Right lobe of liver (tissue), 6 donors: ENCODE results near the gene BCL2A1. TPM values are rescaled to one million over a fixed set of nuclear protein-coding genes. Genes with fewer than 3 reads are reported as not detected.

ENCODE experiments used
- ATAC-seq, 4 donors: fragments of 200-7000 bp; cut with Tn5 transposase; one replicate each; pipeline ENCODE4 v1.9.1; 2020; ENCODE audit warnings: mild to moderate bottlenecking in 4 of 4, moderate library complexity in 4 of 4
- DNase-seq, 3 donors: peaks; one replicate each; pipeline ENCODE4 v3.0.0-alpha.2; 2020
- H3K27ac ChIP-seq, 3 donors: fragments of 200-600 bp; one replicate each; pipeline ENCODE4 v1.8.0; 2022
- H3K27me3 ChIP-seq, 2 donors: fragments of 200-600 bp; one replicate each; pipeline ENCODE4 v1.8.0; 2022
- H3K36me3 ChIP-seq, 4 donors: fragments of 200-600 bp; sonication (generic) in 1 of 4; one replicate each; pipeline versions ENCODE4 v1.5.1 to v1.8.0; 2017 to 2022; ENCODE audit warnings: control low read depth in 1 of 4
- H3K4me1 ChIP-seq, 4 donors: fragments of 200-600 bp; sonication (generic) in 1 of 4; one replicate each; pipeline versions ENCODE4 v1.5.1 to v1.8.0; 2017 to 2022; ENCODE audit warnings: control low read depth in 1 of 4
- H3K4me3 ChIP-seq, 3 donors: fragments of 200-600 bp; one replicate each; pipeline ENCODE4 v1.8.0; 2022
- H3K9me3 ChIP-seq, 4 donors: fragments of 200-600 bp; sonication (generic) in 1 of 4; one replicate each; pipeline versions ENCODE4 v1.5.1 to v1.8.0; 2017 to 2022; ENCODE audit warnings: control low read depth in 1 of 4
- CTCF ChIP-seq, 4 donors: fragments of 200-600 bp in 3 of 4; fragments of 450-650 bp in 1 of 4; IDR thresholded peaks; one replicate each; pipeline versions ENCODE4 v1.5.1 to v1.8.0; 2016 to 2022; ENCODE audit warnings: antibody characterized with exemption in 4 of 4, mild to moderate bottlenecking in 2 of 4
- POLR2A ChIP-seq: fragments of 450-650 bp; IDR thresholded peaks from one replicate; pipeline ENCODE4 v1.6.1; 2017; ENCODE audit warnings: antibody characterized with exemption, mild to moderate bottlenecking
- WGBS: methylation state at CpG from one replicate; pipeline ENCODE4 v1.1.6; 2018; ENCODE audit warnings: low coverage, low lambda C conversion rate; ENCODE audit not compliant: insufficient coverage; ENCODE audit errors: missing lambda C conversion rate; 5-methylcytosine and 5-hydroxymethylcytosine counted together
- intact Hi-C, 2 donors: fragments of 100-400 bp; cut with DNase I; formaldehyde crosslinking; loops; one replicate each; pipeline versions ENCODE4 v1.11.2 to v1.14.1; 2022
- total RNA-seq, 6 experiments: library from RNA; depleted of rRNA in 2 of 6; stranded (reverse); fragments of >200 nt in 2 of 6; fragmentation: NEBNext Ultra II Directional in 3 of 6; extraction: Animal tissue kit (Norgen Biotek cat#: 25700) in 3 of 6; gene quantifications; one replicate each; pipeline versions ENCODE4 v1.1.0 to v1.2.4, GENCODE V29; 2016 to 2023
- donor health status: DM: no; HTN: yes; CAD: no.
- donor health status: DM: no; HTN: no; CAD: no.
- donor health status: DM: no; HTN: no; CAD: no.
- donor health status: DM: no; HTN: yes; CAD: no.
- donor health status: DM: no; HTN: yes; CAD: no.

BCL2A1 gene
- total RNA-seq, 6 experiments from 2014 or later = 0.26 to 6.9 (median 1.8) TPM

- Histone ChIP-seq H3K9me3 (no peaks in the 10 kb centered on the region), H3K36me3 (no peaks in the 10 kb centered on the region), H3K4me3 (no peak overlapping the region), H3K27ac (no peak overlapping the region), H3K4me1 (peaks cover 0 to 10% (median 0%) of the 10 kb centered on the region in 4 donors), H3K27me3 (no peaks in the 10 kb centered on the region)
- DNase-seq (no peak), ATAC-seq (no peak)
- TF ChIP-seq CTCF (IDR thresholded peaks at IDR 0.05) (no peak), POLR2A (no peak)
- WGBS = 82% methylated on average over 3 of the region's 3 CpGs
- intact Hi-C loops = no loop called here
These were observed 17.0 kb upstream of the BCL2A1 start for GRCh38 chr15:79987969-79988368.

- WGBS = 83% methylated on average over 6 of the region's 7 CpGs
- no peaks in the 10 kb centered on the region for H3K27me3 ChIP-seq
- DNase-seq (no peak), ATAC-seq (no peak)
- peaks cover 0 to 10% (median 0%) of the 10 kb centered on the region in 4 donors for H3K4me1 ChIP-seq
- no peaks in the 10 kb centered on the region for H3K9me3 ChIP-seq
- no peaks in the 10 kb centered on the region for H3K36me3 ChIP-seq
- H3K27ac ChIP-seq = no peak overlapping the region
- intact Hi-C loops = no loop called here
- no peak for TF ChIP-seq POLR2A
- TF ChIP-seq CTCF (IDR thresholded peaks at IDR 0.05) = no peak
- no peak overlapping the region for H3K4me3 ChIP-seq
These were observed 16.6 kb upstream of the BCL2A1 start for GRCh38 chr15:79987569-79987955.

GRCh38 chr15:79981831-79982455, 10.9 kb upstream of the BCL2A1 start:
- DNase-seq (no peak), ATAC-seq (no peak)
- no peaks in the 10 kb centered on the region for H3K9me3 ChIP-seq
- peaks cover 0 to 19% (median 0%) of the 10 kb centered on the region in 4 donors for H3K4me1 ChIP-seq
- 59% methylated on average over 7 of the region's 7 CpGs for WGBS
- no peaks in the 10 kb centered on the region for H3K27me3 ChIP-seq
- no peak for TF ChIP-seq POLR2A
- no peak for TF ChIP-seq CTCF (IDR thresholded peaks at IDR 0.05)
- intact Hi-C loops = no loop called here
- H3K36me3 ChIP-seq = no peaks in the 10 kb centered on the region
- H3K27ac ChIP-seq = no peak overlapping the region
- no peak overlapping the region for H3K4me3 ChIP-seq

GRCh38 chr15:79978655-79979514, 7.9 kb upstream of the BCL2A1 start:
- WGBS = 44% methylated on average over 4 of the region's 5 CpGs
- H3K27ac ChIP-seq = peak overlapping the region; percentile 8 to 76 (median 66)
- TF ChIP-seq CTCF (IDR thresholded peaks at IDR 0.05) = no peak
- TF ChIP-seq POLR2A = no peak
- no peak for DNase-seq
- no peaks in the 10 kb centered on the region for H3K9me3 ChIP-seq
- intact Hi-C loops = no loop called here
- no peaks in the 10 kb centered on the region for H3K27me3 ChIP-seq
- H3K4me1 ChIP-seq = peaks cover 0 to 19% (median 0%) of the 10 kb centered on the region in 4 donors
- no peaks in the 10 kb centered on the region for H3K36me3 ChIP-seq
- no peak overlapping the region for H3K4me3 ChIP-seq
- peak; percentile 66 to 72 (median 72) for ATAC-seq
